GM12875 (cell line): Measurements from ENCODE around the gene PAN3.

ENCODE experiments used
- H3K4me3 ChIP-seq: one replicate; pipeline ENCODE4 v1.5.1; 2011; ENCODE audit warnings: low read depth, low read length, control low read depth
- CTCF ChIP-seq: IDR thresholded peaks from 2 replicates; pipeline ENCODE4 v1.5.1; 2011; ENCODE audit warnings: low read depth, mild to moderate bottlenecking, control low read depth, inconsistent platforms, low read length, moderate library complexity, borderline replicate concordance; ENCODE audit not compliant: insufficient read depth

PAN3 gene

GRCh38 chr13:28329395-28330158 lies 191.2 kb downstream of the PAN3 start:
- H3K4me3 ChIP-seq: no peak overlapping the region
- no peak for TF ChIP-seq CTCF

DNA sequence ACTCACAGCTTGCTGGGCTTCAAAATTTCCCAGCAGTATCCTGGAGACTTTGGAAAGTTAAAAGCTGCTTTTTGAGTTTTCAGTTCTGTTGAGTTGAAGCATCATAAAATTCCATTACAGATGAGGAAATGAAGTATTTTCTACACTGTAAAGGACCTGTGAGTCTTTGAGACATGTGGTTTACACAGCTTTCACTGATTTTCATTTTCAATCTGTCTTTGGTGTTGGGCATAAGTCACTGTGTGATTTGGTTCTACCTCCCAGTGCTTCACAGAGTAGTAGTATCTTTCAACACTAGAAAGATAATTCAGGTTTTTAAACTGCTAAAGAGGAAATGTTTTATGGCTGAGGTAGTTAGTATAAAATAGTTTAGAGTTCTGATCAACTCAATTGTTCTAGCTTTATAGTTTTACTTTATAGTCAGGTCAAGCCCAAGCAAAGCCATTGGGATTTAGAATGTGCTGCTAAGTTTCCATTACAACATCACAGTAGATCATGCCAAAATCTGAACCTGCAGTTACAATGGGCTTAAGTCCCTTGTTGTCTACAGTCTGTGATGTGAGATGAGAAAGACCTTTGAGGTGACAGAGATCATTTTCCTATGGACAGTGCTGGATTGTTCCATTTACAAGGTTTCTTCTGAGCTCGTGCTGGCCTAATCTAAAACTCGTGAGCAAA lies 195.0 kb downstream of the PAN3 start:
- no peak for TF ChIP-seq CTCF

GRCh38 chr13:28336193-28336657 lies 197.9 kb downstream of the PAN3 start:
- H3K4me3 ChIP-seq: no peak overlapping the region
- no peak for TF ChIP-seq CTCF

More for the DNA sequence above, 195.0 kb downstream of the PAN3 start:
- no peak overlapping the region for H3K4me3 ChIP-seq

DNA sequence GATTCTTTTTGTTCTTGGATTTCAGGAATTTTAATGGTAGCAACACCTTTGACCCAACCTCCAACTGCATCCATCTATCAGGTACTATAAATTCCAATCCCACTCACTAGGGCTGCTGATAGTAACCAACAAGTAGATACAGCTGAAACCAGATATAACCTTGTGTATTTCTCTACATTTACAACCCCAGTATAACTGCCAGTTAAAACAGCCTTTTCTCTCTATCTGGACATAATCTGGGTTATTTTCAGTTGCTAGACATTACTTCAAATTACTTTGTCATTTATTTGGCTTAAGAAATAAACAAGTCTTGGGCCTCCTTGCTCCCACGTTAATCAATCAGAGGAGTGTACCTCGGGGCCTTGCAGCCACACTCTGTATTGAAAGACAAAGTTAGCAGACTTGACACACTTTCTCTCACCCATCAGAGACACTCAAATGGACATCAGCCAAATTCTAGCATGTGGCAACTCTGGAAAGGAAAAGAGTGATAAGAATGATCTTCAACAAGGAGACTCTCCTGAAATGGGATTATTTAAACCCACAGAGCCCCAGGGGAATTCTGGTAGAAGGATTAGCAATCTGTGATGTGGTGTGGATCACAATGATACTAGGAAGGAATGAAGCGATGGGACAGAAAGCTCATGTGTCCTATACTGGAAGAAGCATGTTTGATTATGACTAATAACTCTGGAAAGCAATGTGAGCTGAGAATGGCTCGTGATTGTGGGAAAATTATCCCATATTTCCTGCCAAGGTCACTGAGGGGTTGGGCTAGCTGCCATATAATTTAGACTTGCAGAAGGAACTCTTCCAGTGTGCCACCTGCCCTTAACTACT lies 199.0 kb downstream of the PAN3 start:
- no peak overlapping the region for H3K4me3 ChIP-seq
- no peak for TF ChIP-seq CTCF

DNA sequence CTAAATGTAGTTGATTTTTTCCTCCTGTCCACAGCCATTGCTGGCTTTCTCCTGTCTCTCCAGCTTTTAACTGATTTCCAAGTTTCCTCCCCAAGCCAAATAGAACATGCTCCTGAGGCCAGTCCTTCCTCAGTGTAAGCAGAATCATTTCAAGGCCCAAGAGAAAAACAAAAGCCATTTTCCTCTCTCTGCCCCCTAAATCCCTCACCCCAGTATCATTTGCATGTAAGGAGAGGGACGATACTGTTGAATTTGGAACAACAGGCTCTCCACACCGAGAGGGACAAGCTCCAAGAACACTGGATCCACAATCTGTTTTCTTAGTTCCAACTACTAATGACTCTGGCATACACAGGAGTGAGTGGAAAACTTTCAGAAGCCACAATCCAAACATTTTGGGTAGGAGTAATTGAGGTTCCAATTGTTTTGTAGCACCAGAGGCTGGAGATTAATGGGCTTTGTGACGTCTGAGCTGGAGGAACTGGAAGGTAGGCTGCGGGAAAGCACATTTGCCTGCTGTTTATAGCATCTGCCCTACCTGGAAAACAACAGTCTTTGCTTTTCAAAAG lies 199.7 kb downstream of the PAN3 start:
- no peak overlapping the region for H3K4me3 ChIP-seq
- no peak for TF ChIP-seq CTCF

DNA sequence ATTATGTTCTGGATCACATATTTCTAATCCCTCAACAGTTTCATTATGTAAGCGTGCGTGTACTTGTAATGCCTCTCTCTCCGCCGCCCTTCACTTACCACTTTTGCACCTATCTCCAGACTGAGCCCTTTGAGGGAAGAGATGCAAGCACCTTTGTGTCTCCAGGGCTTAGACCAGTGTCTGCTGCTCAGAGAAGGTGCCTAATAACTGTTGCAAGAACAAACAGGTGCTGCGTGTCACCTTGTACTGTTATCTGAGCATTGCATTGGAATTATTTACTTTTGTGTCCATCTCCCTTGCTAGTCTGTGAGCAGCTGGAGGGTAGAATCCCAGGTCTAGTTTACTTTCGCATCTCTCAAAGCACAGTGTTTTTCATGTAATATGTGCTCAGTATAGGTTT lies 200.4 kb downstream of the PAN3 start:
- no peak for TF ChIP-seq CTCF
- H3K4me3 ChIP-seq: no peak overlapping the region
